Spleen (tissue), 3 donors: ENCODE measurements around the gene DDI2.

Experiments used
- POLR2A ChIP-seq, 3 donors: fragments of 450-650 bp; IDR thresholded peaks; one replicate each; pipeline ENCODE4 v1.5.1; 2017; ENCODE audit warnings: antibody characterized with exemption in 3 of 3, mild to moderate bottlenecking in 1 of 3
- POLR2AphosphoS5 ChIP-seq, 3 donors: sonication (generic); formaldehyde crosslinking; IDR thresholded peaks; one replicate each; pipeline ENCODE4 v1.5.1; 2017; ENCODE audit warnings: antibody characterized with exemption in 3 of 3

GRCh38 chr1:15623435-15623834, 6.2 kb downstream of the DDI2 start:
- no peak for TF ChIP-seq POLR2A (IDR thresholded peaks at IDR 0.05)
- no peak for TF ChIP-seq POLR2AphosphoS5 (IDR thresholded peaks at IDR 0.05)
